PC-9 (cell line): ENCODE results near the gene PPCDC. TPM values are rescaled to one million over a fixed set of nuclear protein-coding genes. Genes with fewer than 3 reads are reported as not detected.

Experiments
- BruUV-seq: library from RNA; stranded (reverse); fragments of 400-500 nt; replicated peaks from 2 replicates; lab custom pipeline; 2021; lab: Mats Ljungman, UMichigan
- CTCF ChIA-PET: fragments of 300-600 bp; sonication (Branson Sonifier 250); formaldehyde crosslinking; loops from one replicate; lab custom pipeline; 2022; ENCODE audit warnings: antibody characterized with exemption; lab: Charles Lee
- POLR2A ChIA-PET: fragments of 300-600 bp; sonication (Branson Sonifier 250); formaldehyde crosslinking; loops from one replicate; lab custom pipeline; 2022; ENCODE audit warnings: antibody characterized with exemption; ENCODE audit not compliant: unreplicated experiment; lab: Charles Lee
- DNase-seq, 2 experiments: peaks; one replicate each; pipeline versions ENCODE4 v3.0.0 to v3.0.0-alpha.2; 2015 to 2022; ENCODE audit warnings: mixed read lengths in 1 of 2
- H2AFZ ChIP-seq: fragments of 200-600 bp; sonication (generic); 2 replicates; pipeline ENCODE4 v1.8.1; 2017; ENCODE audit warnings: antibody characterized with exemption
- H3F3A ChIP-seq: fragments of 200-600 bp; sonication (generic); 2 replicates; pipeline ENCODE4 v1.8.1; 2017; ENCODE audit warnings: antibody characterized with exemption, mild to moderate bottlenecking, low read depth; ENCODE audit not compliant: insufficient read depth
- H3K27ac ChIP-seq: fragments of 200-600 bp; sonication (generic); 2 replicates; pipeline ENCODE4 v1.6.1; 2016; ENCODE audit warnings: mixed run types
- H3K27me3 ChIP-seq: fragments of 200-600 bp; sonication (generic); 2 replicates; pipeline ENCODE4 v1.6.1; 2016; ENCODE audit warnings: low read depth, mixed run types; ENCODE audit not compliant: insufficient read depth
- H3K36me3 ChIP-seq: fragments of 200-600 bp; sonication (generic); 2 replicates; pipeline ENCODE4 v1.6.1; 2016; ENCODE audit warnings: low read depth, mixed run types
- H3K4me1 ChIP-seq: fragments of 200-600 bp; sonication (generic); replicated peaks from 2 replicates; pipeline ENCODE4 v1.6.1; 2016; ENCODE audit warnings: mixed run types; ENCODE audit not compliant: insufficient read depth
- H3K4me2 ChIP-seq: fragments of 200-600 bp; sonication (generic); 2 replicates; pipeline ENCODE4 v1.6.1; 2017; ENCODE audit warnings: mixed run types
- H3K4me3 ChIP-seq: fragments of 200-600 bp; sonication (generic); 2 replicates; pipeline ENCODE4 v1.6.1; 2016; ENCODE audit warnings: mixed run types
- H3K79me2 ChIP-seq: fragments of 200-600 bp; sonication (generic); 2 replicates; pipeline ENCODE4 v1.6.1; 2017; ENCODE audit warnings: low read depth, mixed run types
- H3K9me2 ChIP-seq: fragments of 200-600 bp; sonication (generic); 2 replicates; pipeline ENCODE4 v1.8.1; 2017; ENCODE audit warnings: mild to moderate bottlenecking; ENCODE audit not compliant: insufficient read depth
- H3K9me3 ChIP-seq: fragments of 200-600 bp; sonication (generic); 2 replicates; pipeline ENCODE4 v1.8.1; 2016; ENCODE audit warnings: low read depth; ENCODE audit not compliant: insufficient read depth
- H4K20me1 ChIP-seq: fragments of 200-600 bp; sonication (generic); 2 replicates; pipeline ENCODE4 v1.8.1; 2017; ENCODE audit not compliant: insufficient read depth
- CTCF ChIP-seq: fragments of 200-600 bp; sonication (generic); conservative IDR thresholded peaks from 2 replicates; pipeline ENCODE4 v1.6.1; 2017; ENCODE audit warnings: mixed run types, antibody characterized with exemption, mild to moderate bottlenecking, moderate library complexity
- EZH2 ChIP-seq: fragments of 200-600 bp; sonication (generic); IDR thresholded peaks from 2 replicates; pipeline ENCODE4 v1.8.0; 2017; ENCODE audit warnings: antibody characterized with exemption, low read depth
- intact Hi-C: fragments of 100-400 bp; cut with micrococcal nuclease; formaldehyde crosslinking; loops from one replicate; pipeline ENCODE4 v1.10.0; 2022; ENCODE audit not compliant: unreplicated experiment
- total RNA-seq: library from RNA; stranded (reverse); gene quantifications from 2 replicates; pipeline ENCODE4 v1.2.3, GENCODE V29; 2021

Gene PPCDC
- total RNA-seq, 1 experiment from 2014 or later = 24.4 TPM

GRCh38 chr15:74983725-74984231 lies 39.6 kb upstream of the PPCDC start:
- no peaks in the 10 kb centered on the region for H3K27me3 ChIP-seq
- 0 out of 2 replicates have a peak overlapping the region, but pooled peaks have one; percentile 3 for H2AFZ ChIP-seq
- ChIA-PET POLR2A (interaction anchor here (0.6 kb wide), 1 partner anchor 260 kb away, joined by 6 read pairs; no protein-coding TSS in a partner anchor), CTCF (interaction anchor here (0.6 to 0.8 kb wide), 3 partner anchors 15 to 333 kb away, joined by 3 to 4 read pairs (median 3); no protein-coding TSS in a partner anchor)
- H3K4me2 ChIP-seq = peak overlapping the region; percentile 68
- no TSS peak for BruUV-seq
- no peaks in the 10 kb centered on the region for H3K36me3 ChIP-seq
- intact Hi-C loops = loop anchor here (2.0 kb wide), 1 partner anchor 27 kb away; the partner anchor contains the start of gene RPP25
- H3K9me3 ChIP-seq = no peaks in the 10 kb centered on the region
- peak; percentile 25 to 78 for DNase-seq
- no peak overlapping the region for H3K4me3 ChIP-seq
- H3K9me2 ChIP-seq = no peaks in the 10 kb centered on the region
- no peaks in the 10 kb centered on the region for H4K20me1 ChIP-seq
- H3K79me2 ChIP-seq = no peaks in the 10 kb centered on the region
- peaks cover 23% of the 10 kb centered on the region for H3K4me1 ChIP-seq
- peaks cover 15% of the 10 kb centered on the region for H3F3A ChIP-seq
- peak overlapping the region; percentile 89 for H3K27ac ChIP-seq
- TF ChIP-seq EZH2 (no peak), CTCF (no peak)

GRCh38 chr15:74988007-74988800 lies 35.2 kb upstream of the PPCDC start:
- peak; percentile 59 to 60 for DNase-seq
- BruUV-seq = no TSS peak
- ChIA-PET CTCF (interaction anchor here (0.6 to 0.9 kb wide), 4 partner anchors 38 to 321 kb away, joined by 3 to 4 read pairs (median 3); no protein-coding TSS in a partner anchor), POLR2A (interaction anchor here (0.5 to 0.6 kb wide), 2 partner anchors 617 to 692 kb away, joined by 4 read pairs; no protein-coding TSS in a partner anchor)
- Histone ChIP-seq H3K4me2 (no peak overlapping the region), H2AFZ (no peak overlapping the region), H3K4me1 (peaks cover 16% of the 10 kb centered on the region), H3K9me3 (no peaks in the 10 kb centered on the region), H3F3A (peaks cover 11% of the 10 kb centered on the region), H3K27me3 (peaks cover 25% of the 10 kb centered on the region), H3K27ac (no peak overlapping the region), H3K79me2 (no peaks in the 10 kb centered on the region), H3K4me3 (no peak overlapping the region), H4K20me1 (no peaks in the 10 kb centered on the region), H3K36me3 (no peaks in the 10 kb centered on the region), H3K9me2 (no peaks in the 10 kb centered on the region)
- peak; percentile 83 for TF ChIP-seq CTCF
- no peak for TF ChIP-seq EZH2
- intact Hi-C loops = loop anchor here (1.0 kb wide), 1 partner anchor 217 kb away; no protein-coding TSS in a partner anchor

GRCh38 chr15:74989527-74989926 lies 33.9 kb upstream of the PPCDC start:
- CTCF ChIA-PET = interaction anchor here (0.6 kb wide), 1 partner anchor 96 kb away, joined by 10 read pairs; no protein-coding TSS in a partner anchor
- H3K27me3 ChIP-seq = peaks cover 25% of the 10 kb centered on the region
- H4K20me1 ChIP-seq = no peaks in the 10 kb centered on the region
- no peak overlapping the region for H3K4me3 ChIP-seq
- H3F3A ChIP-seq = no peaks in the 10 kb centered on the region
- POLR2A ChIA-PET = no interaction called here
- no TSS peak for BruUV-seq
- no peak overlapping the region for H3K27ac ChIP-seq
- intact Hi-C loops = no loop called here
- no peak overlapping the region for H2AFZ ChIP-seq
- DNase-seq = no peak
- peaks cover 2% of the 10 kb centered on the region; the same call in 1 of the 2 replicates for H3K4me1 ChIP-seq
- no peaks in the 10 kb centered on the region for H3K79me2 ChIP-seq
- TF ChIP-seq EZH2 (no peak), CTCF (no peak)
- no peaks in the 10 kb centered on the region for H3K36me3 ChIP-seq
- H3K9me2 ChIP-seq = no peaks in the 10 kb centered on the region
- H3K9me3 ChIP-seq = no peaks in the 10 kb centered on the region
- H3K4me2 ChIP-seq = no peak overlapping the region
